HG03558 (cell line): Measurements from ENCODE around the gene BMP6.

Source experiments
- ATAC-seq: cut with Tn5 transposase; IDR thresholded peaks from one replicate; pipeline ENCODE4 v1.9.1; 2021; ENCODE audit warnings: moderate number of reproducible peaks; ENCODE audit not compliant: unreplicated experiment; ENCODE audit errors: extremely low read depth

The BMP6 gene

DNA sequence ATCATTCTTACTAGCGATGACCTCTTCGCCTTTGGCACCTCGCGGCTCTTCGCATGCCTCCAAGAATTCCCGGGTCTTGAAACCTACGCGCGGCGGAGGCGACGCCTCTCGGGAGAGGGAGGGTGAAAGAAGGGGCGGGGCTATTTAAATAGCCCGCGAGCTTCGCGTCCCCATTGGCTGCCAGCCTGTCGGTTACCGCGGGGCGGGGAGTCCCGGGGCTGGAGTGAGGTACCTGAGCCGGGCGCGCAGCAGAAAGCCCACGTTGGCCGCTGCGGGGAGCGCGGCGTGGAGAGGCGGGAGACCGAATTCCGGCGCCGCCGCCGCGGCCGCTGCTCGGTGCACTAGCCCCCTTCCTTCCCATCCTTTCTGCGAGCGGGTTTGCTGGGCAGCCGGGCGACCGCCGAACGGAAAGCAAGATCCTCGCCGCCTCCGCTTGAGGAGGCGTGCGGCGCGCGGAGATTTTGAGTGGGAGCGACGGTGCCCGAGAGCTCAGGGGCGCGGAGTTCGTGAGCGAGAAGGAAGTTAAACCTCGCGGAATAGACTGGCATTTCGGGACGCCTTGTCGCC, at the start of gene BMP6:
Gene BMP6, plus strand, starts transcription at position 251 of the 567 bp plus-strand sequence. CDS start 857 bp downstream, outside the sequence.
- ATAC-seq: peak; percentile 71

GRCh38 chr6:7677229-7677628, 48.7 kb upstream of the BMP6 start:
- ATAC-seq: no peak

- ATAC-seq: no peak
Measured at GRCh38 chr6:7680393-7681075, 45.4 kb upstream of the BMP6 start.

GRCh38 chr6:7681449-7681848, 44.5 kb upstream of the BMP6 start:
- ATAC-seq: no peak

DNA sequence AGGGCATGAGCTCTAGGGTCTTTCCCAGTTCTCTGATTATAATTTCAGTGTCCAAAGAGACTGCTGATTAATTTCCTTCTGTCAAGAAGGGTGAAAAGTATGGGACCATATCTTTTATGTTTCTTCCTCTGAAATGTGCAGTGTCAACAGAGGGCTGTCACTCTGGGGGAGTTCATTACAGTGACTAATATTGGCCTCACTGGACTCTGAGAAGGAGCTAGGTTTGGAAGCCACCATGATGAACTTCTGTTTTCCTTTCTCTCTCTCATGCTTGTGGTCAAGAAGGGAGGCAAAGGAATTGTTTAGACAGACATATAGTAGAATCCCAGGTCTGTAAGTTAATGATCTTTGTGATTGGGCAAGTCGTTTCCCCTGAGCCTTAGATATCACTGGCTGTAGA, 41.8 kb upstream of the BMP6 start:
- ATAC-seq: no peak

GRCh38 chr6:7684843-7685242, 41.1 kb upstream of the BMP6 start:
- no peak for ATAC-seq

- ATAC-seq: no peak
Measured at GRCh38 chr6:7685276-7685675, 40.6 kb upstream of the BMP6 start.

DNA sequence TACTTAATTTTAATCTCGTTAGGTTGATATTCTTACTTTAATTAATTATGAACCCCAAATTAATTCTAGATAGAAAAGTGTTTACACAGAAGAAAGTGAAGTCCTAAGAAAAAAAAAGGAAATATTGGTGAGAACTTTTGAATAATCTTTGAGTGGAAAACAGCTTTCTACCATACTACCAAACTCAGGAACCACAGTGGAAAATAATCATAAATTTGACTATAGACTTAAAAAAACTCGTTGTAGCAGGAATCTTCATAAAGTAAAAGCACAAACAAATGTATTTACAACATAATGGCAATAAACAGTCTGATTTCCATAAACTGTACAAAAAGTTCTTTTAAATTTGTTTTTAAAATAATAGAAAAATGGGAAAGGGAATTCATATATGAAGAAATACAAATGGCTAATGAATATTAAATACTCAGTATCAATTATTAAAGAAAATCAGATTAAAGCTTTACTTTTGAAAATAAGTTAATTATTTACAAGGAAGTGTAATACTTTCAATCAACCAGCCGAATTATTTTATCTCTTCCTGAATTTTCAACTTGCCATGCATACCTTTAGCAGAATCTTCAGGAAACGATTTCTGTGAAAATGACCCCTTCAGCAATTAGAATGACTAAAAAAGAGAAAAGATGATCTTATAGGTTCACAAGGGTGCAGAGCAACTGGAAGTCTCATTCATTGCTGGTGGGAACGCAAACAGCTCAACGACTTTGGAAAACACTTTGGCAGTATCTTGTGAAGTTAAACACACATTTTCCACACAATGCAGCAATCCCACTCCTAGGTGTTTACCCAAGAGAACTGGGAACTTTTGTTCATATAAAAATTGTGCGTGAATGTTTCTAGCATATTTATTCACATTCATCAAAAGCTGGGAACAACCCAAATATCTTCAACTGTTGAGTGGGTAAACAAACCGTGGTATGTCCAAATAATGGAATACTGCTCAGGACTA, 38.5 kb upstream of the BMP6 start:
- ATAC-seq: no peak

DNA sequence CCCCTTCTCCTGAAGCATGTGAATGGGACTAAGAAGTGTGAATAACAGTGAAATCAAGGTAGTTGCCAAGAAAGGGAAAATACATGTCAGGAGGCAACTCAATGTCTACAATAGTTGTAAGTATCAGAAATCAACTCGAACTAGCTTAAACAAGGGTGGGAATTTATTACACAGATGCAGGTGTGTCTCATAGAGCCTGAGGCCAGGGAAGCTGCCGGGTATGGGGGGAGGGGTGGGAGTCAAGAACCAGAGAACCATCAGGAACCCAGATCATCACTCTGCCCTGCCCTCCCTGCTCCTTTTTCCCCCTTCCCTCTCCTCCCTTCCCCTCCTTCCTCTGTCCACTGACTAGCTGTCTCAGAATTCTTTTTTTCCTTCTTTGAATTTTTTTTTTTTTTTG, 34.9 kb upstream of the BMP6 start:
- ATAC-seq: no peak

DNA sequence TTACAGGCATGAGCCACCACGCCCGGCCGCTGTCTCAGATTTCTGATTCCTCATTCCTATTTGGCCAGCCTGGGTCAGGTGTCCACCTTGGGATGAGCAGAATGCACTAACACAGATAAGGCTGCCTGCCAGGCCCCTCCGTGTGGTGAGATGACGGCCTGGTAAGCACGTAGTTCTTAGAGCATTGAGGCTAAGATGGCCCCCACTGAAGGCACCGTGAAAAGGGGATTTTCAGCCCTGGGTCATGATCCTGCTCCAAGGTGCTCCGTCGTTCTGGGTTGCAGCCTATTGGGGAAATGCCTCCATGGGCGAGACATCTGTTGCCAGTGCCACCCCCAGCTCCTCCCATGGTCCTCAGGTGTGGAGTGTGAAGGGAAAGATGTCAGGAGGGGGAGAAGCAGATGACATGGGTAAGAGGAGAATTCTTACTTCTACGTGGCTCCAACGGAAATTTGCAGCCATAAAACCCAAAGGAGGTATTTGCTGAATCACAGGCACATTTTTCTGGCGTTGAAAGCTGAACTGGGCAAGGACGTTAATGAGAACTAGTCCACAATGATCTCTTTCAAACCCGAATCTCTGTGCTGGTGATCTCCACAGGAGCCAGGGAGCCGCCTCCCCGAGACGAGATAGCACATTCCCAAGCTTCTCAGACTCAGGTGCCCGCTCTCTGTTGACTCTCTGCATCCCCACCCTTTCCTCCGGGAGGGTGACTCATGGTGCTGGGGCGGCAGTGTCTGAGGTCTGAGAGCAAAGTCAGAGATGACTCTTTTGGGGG, 34.0 kb upstream of the BMP6 start:
- no peak for ATAC-seq

DNA sequence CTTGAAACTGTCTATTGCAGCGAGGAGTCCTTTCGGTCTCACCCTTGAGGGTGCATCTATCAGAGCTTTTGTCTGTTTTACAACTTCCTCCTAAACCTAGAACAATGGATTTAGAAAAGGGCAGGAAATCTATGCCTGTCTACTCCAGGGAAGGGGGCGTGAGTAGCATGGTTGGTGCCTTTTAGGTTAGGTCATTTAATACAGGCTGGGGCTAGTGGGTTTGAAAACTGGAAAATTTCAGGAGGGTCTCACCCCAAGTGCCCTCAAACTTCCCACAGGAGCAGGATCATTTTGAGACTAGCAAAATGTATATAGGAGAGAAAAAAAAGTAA, 33.5 kb upstream of the BMP6 start:
- ATAC-seq: no peak

DNA sequence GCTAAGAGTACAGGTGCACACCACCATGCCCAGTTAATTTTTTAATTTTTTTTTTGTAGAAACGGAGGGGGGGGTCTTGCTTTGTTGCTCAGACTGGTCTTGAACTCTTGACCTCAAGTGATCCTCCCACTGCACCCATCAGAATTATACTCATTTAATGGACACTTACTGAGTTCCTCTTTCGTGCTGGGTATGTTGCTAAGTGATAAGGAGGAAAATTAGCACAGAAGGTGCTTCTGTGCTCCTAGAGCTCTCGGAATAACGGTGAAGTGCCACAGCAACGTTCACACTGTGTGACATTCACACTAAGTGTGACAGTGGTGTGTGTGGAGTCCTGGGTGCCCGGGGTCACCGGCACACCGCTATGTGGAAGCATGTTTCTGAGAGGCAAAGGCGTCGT, 32.1 kb upstream of the BMP6 start:
- ATAC-seq: no peak

DNA sequence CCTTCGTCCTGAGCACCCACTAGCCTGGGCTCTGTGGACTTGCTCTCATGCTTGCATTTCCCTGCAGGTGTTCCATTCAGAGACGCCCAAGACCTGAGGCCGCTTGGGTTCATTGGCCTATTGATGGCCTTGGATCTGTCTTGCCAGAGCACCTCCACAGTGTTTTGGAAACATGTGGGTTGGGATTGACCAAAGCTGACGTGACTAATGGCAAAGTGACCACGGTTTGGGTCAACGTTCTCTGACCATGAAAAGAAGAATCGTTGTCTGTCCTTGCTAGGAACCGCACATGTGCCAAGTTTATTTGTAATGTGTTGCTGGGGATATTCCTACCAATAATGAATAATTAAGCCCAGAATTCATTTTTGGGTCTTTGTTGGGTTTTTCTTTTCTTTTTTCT, 29.8 kb upstream of the BMP6 start:
- ATAC-seq: no peak

DNA sequence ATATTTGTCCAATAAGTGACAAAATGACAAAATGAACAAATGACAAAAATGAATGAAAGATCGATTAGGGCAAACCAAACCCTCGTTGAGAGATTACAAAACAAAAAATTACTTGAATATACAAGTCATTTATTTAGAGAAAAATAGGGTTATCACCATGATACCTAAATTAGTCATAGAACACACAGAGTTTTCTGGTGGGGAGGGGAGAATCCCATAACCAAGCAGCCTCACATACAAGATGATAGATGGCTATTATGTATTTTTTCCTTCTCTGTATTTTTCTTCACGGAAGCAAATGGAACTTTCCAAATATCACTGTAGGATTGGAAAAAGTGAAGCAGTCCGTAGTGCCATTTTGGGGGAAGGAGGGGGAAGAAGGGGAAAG, 28.5 kb upstream of the BMP6 start:
- ATAC-seq: no peak

GRCh38 chr6:7697820-7698623, 27.9 kb upstream of the BMP6 start:
- no peak for ATAC-seq

DNA sequence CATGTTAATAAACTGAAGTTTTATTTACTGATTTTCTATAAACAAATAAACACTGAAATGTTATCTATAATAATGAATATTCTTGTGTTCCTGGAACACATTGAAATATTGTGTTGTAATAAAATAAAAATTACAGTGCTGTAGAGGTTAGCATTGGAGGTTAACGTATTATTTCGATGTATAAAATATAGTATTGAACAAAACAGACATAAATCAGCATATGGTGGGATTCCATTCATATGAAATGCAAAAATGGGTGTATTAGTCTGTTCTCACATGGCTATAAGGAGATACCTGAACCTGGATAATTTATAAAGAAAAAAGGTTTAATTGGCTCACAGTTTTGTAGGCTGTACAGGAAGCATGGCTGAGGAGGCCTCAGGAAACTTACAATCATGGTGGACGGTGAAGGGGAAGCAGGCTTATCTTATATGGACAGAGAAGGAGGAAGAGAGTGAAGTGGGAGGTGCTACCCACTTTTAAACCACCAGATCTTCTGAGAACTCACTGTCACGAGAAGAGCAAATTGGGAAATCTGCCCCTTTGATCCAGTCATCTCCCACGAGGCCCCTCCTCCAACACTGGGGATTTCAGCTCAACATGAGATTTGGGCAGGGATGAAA, 24.6 kb upstream of the BMP6 start:
- ATAC-seq: no peak

GRCh38 chr6:7703148-7703680, 22.7 kb upstream of the BMP6 start:
- ATAC-seq: no peak

- no peak for ATAC-seq
Measured at GRCh38 chr6:7705483-7705882, 20.4 kb upstream of the BMP6 start.

DNA sequence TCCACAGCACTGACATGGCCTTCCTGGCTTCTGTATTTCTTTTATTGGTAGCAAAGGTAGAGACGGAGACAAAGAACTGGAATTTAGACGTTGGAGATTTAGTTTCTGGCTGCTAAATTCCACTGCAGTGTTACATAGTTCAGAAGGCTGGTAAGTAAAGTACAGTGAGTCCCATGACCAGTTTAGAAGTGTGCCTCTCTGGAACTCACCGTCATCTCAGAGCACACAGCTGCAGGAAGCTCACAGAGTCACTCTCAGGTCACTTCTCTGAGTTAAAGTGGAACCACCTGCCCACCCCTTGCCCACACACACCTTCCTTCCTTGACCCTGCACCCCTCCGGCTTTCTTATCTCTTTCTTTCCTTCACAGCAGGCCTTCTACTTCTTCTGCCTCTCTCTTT, 19.6 kb upstream of the BMP6 start:
- ATAC-seq: no peak
